ENCODE data around the gene TSKU.

TSKU gene

DNA sequence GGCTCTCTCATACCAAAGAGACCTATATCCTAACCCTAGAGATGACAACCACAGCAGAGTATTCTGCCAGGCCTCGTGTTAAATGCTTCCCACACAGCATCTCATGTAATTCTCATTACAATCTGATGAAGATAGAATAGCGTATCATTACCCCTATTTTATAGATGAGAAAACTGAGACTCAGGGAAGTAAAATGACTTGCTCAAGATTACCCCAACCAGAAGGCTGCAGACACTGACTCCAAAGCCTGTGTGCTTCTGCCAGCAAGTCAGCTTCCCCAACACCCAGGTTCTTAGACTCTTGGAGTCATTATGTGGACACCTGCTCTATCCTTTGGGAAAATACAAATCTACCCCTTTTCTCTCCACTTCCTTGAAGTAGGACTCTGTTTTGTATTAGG, 23.6 kb upstream of the TSKU start:
- Histone ChIP-seq H3K4me2 (no peak overlapping the region), H3K27me3 (ENCODE audit: insufficient read depth, low read depth) (no peaks in the 10 kb centered on the region), H3K4me3 (IDR thresholded peaks at IDR 0.05; ENCODE audit: insufficient read depth, low read depth, low read length) (no peak overlapping the region), H3K36me3 (ENCODE audit: insufficient read depth) (no peaks in the 10 kb centered on the region), H4K20me1 (ENCODE audit: insufficient read depth) (no peaks in the 10 kb centered on the region), H3K27ac (no peak overlapping the region), H3K9ac (no peak overlapping the region), H2AFZ (ENCODE audit: low read depth) (no peak overlapping the region), H3K79me2 (ENCODE audit: insufficient read depth, low read depth) (no peaks in the 10 kb centered on the region), H3K4me1 (ENCODE audit: low read depth, poor library complexity, severe bottlenecking) (no peaks in the 10 kb centered on the region)
- TF ChIP-seq, protein P1, sequence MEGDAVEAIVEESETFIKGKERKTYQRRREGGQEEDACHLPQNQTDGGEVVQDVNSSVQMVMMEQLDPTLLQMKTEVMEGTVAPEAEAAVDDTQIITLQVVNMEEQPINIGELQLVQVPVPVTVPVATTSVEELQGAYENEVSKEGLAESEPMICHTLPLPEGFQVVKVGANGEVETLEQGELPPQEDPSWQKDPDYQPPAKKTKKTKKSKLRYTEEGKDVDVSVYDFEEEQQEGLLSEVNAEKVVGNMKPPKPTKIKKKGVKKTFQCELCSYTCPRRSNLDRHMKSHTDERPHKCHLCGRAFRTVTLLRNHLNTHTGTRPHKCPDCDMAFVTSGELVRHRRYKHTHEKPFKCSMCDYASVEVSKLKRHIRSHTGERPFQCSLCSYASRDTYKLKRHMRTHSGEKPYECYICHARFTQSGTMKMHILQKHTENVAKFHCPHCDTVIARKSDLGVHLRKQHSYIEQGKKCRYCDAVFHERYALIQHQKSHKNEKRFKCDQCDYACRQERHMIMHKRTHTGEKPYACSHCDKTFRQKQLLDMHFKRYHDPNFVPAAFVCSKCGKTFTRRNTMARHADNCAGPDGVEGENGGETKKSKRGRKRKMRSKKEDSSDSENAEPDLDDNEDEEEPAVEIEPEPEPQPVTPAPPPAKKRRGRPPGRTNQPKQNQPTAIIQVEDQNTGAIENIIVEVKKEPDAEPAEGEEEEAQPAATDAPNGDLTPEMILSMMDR (conservative IDR thresholded peaks at IDR 0.05; ENCODE audit: low read depth, low read length) = no peak

DNA sequence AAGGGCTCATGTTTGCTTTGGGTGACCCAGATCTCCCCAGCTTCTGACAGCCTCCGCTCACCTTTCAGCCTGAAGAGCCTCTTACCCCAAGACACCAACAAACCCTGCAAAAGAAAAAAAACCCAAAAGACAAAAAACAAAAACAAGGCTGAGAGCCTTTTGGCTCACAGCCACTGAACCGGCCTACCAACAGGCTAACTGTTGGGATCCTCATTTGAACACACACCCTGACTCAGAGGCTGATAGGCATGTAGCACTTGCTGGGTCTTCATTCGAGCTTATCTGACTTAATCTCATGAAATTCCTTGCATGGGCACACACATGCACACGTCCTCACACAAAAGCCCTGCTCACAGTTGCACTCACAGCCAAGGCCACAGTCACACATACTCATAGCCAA, 22.9 kb upstream of the TSKU start:
- no peaks in the 10 kb centered on the region for H3K27me3 ChIP-seq (ENCODE audit: insufficient read depth, low read depth)
- no peaks in the 10 kb centered on the region for H3K79me2 ChIP-seq (ENCODE audit: insufficient read depth, low read depth)
- no peak overlapping the region for H2AFZ ChIP-seq (ENCODE audit: low read depth)
- H3K27ac ChIP-seq = no peak overlapping the region
- H3K36me3 ChIP-seq (ENCODE audit: insufficient read depth) = no peaks in the 10 kb centered on the region
- TF ChIP-seq, protein P1 (conservative IDR thresholded peaks at IDR 0.05; ENCODE audit: low read depth, low read length) = no peak
- no peaks in the 10 kb centered on the region for H3K4me1 ChIP-seq (ENCODE audit: low read depth, poor library complexity, severe bottlenecking)
- H3K4me2 ChIP-seq = no peak overlapping the region
- H3K9ac ChIP-seq = no peak overlapping the region
- H3K4me3 ChIP-seq (IDR thresholded peaks at IDR 0.05; ENCODE audit: insufficient read depth, low read depth, low read length) = no peak overlapping the region
- H4K20me1 ChIP-seq (ENCODE audit: insufficient read depth) = no peaks in the 10 kb centered on the region

DNA sequence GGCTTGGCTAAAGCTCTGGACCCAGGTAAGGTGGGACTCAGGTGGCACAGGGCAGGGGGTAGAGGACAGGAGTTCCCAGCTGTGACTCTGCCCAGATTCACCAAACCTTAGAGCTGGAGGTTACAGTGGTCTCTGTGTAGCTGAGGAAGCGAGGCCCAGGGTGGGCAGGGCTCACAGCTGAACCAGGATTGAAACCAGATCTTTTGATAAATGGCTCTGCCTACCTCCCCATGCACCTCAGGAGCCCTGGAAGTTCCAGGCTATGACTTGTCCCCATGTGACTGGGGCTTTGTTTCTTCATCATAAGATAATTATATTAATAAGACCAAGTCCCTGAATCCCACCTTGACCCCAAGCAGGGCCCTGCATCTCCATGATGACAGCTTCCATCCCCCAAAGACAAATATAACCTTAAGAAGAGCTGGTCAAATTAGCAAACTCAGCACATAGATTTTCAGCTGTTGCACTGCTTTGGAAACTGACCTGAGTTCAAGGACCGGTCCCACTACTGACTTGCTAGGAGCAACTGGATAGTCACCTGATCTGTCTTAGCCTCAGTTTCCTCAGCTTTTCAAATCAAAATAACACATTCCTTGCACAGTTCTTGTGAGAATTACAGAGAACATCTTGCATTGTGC, 21.3 kb upstream of the TSKU start:
- no peak overlapping the region for H3K4me2 ChIP-seq
- H3K27me3 ChIP-seq (ENCODE audit: insufficient read depth, low read depth) = no peaks in the 10 kb centered on the region
- no peak overlapping the region for H3K27ac ChIP-seq
- H2AFZ ChIP-seq (ENCODE audit: low read depth) = no peak overlapping the region
- no peak overlapping the region for H3K9ac ChIP-seq
- TF ChIP-seq, protein P1 (conservative IDR thresholded peaks at IDR 0.05; ENCODE audit: low read depth, low read length) = no peak
- H4K20me1 ChIP-seq (ENCODE audit: insufficient read depth) = no peaks in the 10 kb centered on the region
- no peak overlapping the region for H3K4me3 ChIP-seq (IDR thresholded peaks at IDR 0.05; ENCODE audit: insufficient read depth, low read depth, low read length)
- H3K4me1 ChIP-seq (ENCODE audit: low read depth, poor library complexity, severe bottlenecking) = no peaks in the 10 kb centered on the region
- no peaks in the 10 kb centered on the region for H3K79me2 ChIP-seq (ENCODE audit: insufficient read depth, low read depth)
- no peaks in the 10 kb centered on the region for H3K36me3 ChIP-seq (ENCODE audit: insufficient read depth)

DNA sequence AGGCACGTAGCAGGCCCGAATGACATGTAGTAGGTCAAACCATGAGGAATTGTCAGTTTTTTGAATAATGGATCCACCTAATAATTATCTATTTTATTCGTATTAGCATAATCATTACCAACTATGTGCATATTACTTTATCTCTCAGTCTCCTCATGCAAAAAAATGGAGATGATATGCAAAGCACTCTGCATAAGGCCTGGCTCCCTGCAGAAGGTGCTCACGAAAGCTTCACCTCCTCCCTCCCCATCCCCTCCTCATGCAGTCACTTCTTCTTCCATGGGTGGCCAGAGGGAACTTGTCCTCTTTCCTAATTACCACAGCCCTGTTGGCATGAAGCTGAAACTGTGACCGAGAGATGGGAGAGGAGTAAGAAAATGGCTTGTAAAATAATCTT, 20.8 kb upstream of the TSKU start:
- Histone ChIP-seq H3K27me3 (ENCODE audit: insufficient read depth, low read depth) (no peaks in the 10 kb centered on the region), H3K4me1 (ENCODE audit: low read depth, poor library complexity, severe bottlenecking) (no peaks in the 10 kb centered on the region), H4K20me1 (ENCODE audit: insufficient read depth) (no peaks in the 10 kb centered on the region), H3K79me2 (ENCODE audit: insufficient read depth, low read depth) (no peaks in the 10 kb centered on the region), H3K36me3 (ENCODE audit: insufficient read depth) (no peaks in the 10 kb centered on the region), H2AFZ (ENCODE audit: low read depth) (no peak overlapping the region), H3K9ac (no peak overlapping the region), H3K4me3 (IDR thresholded peaks at IDR 0.05; ENCODE audit: insufficient read depth, low read depth, low read length) (no peak overlapping the region), H3K27ac (no peak overlapping the region), H3K4me2 (no peak overlapping the region)
- TF ChIP-seq, protein P1 (conservative IDR thresholded peaks at IDR 0.05; ENCODE audit: low read depth, low read length) = no peak

All from KMS-11 (cell line).